GM10266 (cell line): ENCODE data around the gene PHLDB3.

Experiments
- DNase-seq: peaks from one replicate; pipeline ENCODE4 v3.0.0; 2012; ENCODE audit errors: extremely low spot score
- CTCF ChIP-seq: IDR thresholded peaks from 2 replicates; pipeline ENCODE4 v1.5.1; 2012; ENCODE audit warnings: mild to moderate bottlenecking, low read depth; ENCODE audit not compliant: control insufficient read depth, insufficient read depth; ENCODE audit errors: missing control alignments

PHLDB3 gene

GRCh38 chr19:43503501-43504425, 783 bp downstream of the PHLDB3 start:
- TF ChIP-seq CTCF, result peak; percentile 49
- DNase-seq, result peak; percentile 99

- no peak for TF ChIP-seq CTCF
These were observed 2.0 kb downstream of the PHLDB3 start for GRCh38 chr19:43502419-43502976.

GRCh38 chr19:43501661-43502418, 2.7 kb downstream of the PHLDB3 start:
- no peak for TF ChIP-seq CTCF

More at GRCh38 chr19:43502419-43502976, 2.0 kb downstream of the PHLDB3 start:
- DNase-seq, result no peak

GRCh38 chr19:43499042-43499441, 5.5 kb downstream of the PHLDB3 start:
- TF ChIP-seq CTCF, result no peak
- DNase-seq, result no peak

More at GRCh38 chr19:43501661-43502418, 2.7 kb downstream of the PHLDB3 start:
- no peak for DNase-seq

- TF ChIP-seq CTCF, result no peak
- no peak for DNase-seq
These were observed 6.2 kb downstream of the PHLDB3 start for GRCh38 chr19:43498233-43498842.

- no peak for TF ChIP-seq CTCF
- DNase-seq, result no peak
These were observed 7.6 kb downstream of the PHLDB3 start for GRCh38 chr19:43496960-43497359.
